ENCODE results near the gene CD99. TPM values are rescaled to one million over a fixed set of nuclear protein-coding genes. Genes with fewer than 3 reads are reported as not detected.
A peak's percentile ranks its signal among the peaks of the same experiment; 100 is the strongest.

Gene CD99
- total RNA-seq, 1 donor = 355 TPM

DNA sequence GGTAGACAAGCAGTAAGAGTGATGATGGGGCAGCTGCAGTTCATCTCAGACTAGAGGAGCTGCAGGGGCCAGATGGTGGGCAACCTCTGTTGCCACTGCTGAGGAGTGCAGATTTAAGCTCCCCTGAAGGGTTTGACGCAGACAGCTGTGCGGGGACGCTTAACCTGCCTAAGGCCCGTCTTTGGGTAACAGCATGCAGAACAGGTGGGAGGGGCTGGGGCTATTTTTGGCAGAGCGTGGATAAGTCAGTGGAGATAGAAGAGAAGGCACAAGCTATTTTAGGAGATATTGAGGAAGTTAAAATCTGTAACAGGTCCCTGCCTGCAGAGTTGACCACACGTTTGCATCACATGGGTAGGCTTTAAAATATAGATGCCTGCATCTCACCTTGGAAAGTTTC lies 10.5 kb downstream of the CD99 start:
- DNase-seq (ENCODE audit: low read depth) = no peak
- no peak overlapping the region for H3K4me3 ChIP-seq (ENCODE audit: low read depth, low read length)
- TF ChIP-seq, protein P1, sequence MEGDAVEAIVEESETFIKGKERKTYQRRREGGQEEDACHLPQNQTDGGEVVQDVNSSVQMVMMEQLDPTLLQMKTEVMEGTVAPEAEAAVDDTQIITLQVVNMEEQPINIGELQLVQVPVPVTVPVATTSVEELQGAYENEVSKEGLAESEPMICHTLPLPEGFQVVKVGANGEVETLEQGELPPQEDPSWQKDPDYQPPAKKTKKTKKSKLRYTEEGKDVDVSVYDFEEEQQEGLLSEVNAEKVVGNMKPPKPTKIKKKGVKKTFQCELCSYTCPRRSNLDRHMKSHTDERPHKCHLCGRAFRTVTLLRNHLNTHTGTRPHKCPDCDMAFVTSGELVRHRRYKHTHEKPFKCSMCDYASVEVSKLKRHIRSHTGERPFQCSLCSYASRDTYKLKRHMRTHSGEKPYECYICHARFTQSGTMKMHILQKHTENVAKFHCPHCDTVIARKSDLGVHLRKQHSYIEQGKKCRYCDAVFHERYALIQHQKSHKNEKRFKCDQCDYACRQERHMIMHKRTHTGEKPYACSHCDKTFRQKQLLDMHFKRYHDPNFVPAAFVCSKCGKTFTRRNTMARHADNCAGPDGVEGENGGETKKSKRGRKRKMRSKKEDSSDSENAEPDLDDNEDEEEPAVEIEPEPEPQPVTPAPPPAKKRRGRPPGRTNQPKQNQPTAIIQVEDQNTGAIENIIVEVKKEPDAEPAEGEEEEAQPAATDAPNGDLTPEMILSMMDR (IDR thresholded peaks at IDR 0.05; ENCODE audit: insufficient read depth, low read length) = no peak

DNA sequence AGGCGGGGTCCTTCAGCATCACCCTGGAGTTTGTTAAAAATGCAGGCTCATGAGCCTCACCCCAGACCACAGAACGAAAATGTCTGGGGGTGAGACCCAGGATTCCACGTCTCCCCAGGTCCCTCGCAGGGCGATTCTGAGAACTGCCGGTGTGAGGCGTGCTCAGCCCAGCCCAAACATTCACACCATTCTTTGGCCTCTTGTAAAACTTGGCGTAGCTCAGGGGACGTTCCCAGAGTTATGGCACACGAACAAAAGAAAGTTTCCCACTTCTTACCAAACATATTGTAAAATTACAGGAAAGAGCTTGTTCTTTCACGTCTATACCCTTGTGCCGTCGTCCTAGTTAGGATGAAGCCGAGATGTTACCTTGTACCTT lies 12.9 kb downstream of the CD99 start:
- peak; percentile 76 for DNase-seq (ENCODE audit: low read depth)
- TF ChIP-seq, protein P1 (IDR thresholded peaks at IDR 0.05; ENCODE audit: insufficient read depth, low read length) = peak; percentile 45
- H3K4me3 ChIP-seq (ENCODE audit: low read depth, low read length) = no peak overlapping the region

DNA sequence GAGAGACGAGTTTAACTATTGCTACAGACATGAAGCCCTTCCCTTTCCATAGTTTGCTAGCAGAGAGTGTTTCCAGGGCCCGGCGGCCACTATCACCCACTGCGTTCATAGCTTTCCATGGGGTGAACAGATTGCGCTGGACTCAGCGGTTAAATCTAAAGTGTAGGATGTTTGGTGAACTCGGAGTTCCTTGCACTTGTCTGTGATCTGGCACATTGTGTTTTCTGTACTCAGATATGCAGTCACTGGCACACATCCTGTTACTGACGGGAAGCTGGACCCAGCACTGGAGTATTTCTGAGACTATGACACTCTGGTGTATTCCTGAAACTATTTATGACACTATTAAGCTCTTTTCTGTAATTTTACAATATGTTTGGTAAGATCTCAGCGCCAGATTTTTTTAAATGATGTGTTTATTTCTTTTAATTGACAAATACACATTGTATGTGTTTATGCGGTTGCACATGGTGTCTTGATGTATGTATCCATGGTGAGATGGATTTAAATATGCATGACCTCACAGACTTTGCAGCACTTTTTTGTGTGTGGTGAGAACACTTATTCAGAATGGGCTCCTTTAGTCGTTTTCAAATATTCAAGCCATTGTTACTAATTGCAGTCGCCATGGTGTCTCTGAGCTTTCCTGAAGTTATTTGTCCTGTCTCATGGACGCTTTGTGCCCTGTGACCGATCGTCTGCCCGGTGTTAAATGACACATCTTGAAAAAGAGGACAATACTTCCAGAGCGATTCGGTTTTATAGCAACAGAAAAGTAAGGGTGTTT lies 14.1 kb downstream of the CD99 start:
- TF ChIP-seq, protein P1 (IDR thresholded peaks at IDR 0.05; ENCODE audit: insufficient read depth, low read length) = no peak
- no peak overlapping the region for H3K4me3 ChIP-seq (ENCODE audit: low read depth, low read length)
- DNase-seq (ENCODE audit: low read depth) = no peak

DNA sequence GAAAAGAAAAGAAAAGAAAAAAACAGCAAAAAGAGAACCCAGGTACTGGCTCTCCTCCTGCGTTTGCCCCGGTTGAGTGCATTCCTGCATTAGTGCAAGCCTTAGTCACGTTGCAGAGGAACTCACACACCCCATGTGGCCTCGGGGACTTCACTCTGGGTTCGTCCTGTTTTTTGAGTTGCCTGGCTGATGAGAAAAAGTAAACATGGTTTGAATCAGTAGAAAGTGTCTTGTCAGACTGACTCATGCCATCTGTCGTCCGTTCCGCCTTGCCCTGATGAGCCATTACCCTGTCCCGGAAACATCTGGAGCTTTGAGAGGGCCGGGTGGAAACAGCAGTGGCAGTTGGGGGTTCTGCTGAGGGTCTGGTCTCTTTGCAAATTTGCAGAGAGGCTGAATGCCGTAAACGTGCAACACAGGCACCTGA lies 16.3 kb downstream of the CD99 start:
- H3K4me3 ChIP-seq (ENCODE audit: low read depth, low read length) = no peak overlapping the region
- DNase-seq (ENCODE audit: low read depth) = peak; percentile 64
- TF ChIP-seq, protein P1 (IDR thresholded peaks at IDR 0.05; ENCODE audit: insufficient read depth, low read length) = no peak

DNA sequence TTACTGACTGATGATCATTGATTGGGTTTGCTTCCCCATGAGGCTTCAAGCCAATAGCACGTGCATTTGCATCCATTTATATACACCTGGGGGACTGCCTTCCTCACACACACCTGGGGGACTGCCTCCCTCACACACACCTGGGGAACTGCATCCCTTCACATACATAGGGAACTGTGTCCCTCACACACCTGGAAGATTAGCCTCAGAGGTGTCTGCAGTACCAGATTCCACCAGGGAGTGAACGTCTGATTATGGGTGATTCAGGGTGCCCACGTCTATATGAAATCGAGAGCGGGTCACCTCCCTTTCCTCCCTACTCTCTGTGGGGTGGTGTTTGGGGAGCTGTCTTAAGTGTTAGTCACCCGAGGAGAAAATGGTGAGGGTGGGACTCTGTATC lies 16.9 kb downstream of the CD99 start:
- H3K4me3 ChIP-seq (ENCODE audit: low read depth, low read length) = no peak overlapping the region
- TF ChIP-seq, protein P1 (IDR thresholded peaks at IDR 0.05; ENCODE audit: insufficient read depth, low read length) = no peak
- DNase-seq (ENCODE audit: low read depth) = no peak

DNA sequence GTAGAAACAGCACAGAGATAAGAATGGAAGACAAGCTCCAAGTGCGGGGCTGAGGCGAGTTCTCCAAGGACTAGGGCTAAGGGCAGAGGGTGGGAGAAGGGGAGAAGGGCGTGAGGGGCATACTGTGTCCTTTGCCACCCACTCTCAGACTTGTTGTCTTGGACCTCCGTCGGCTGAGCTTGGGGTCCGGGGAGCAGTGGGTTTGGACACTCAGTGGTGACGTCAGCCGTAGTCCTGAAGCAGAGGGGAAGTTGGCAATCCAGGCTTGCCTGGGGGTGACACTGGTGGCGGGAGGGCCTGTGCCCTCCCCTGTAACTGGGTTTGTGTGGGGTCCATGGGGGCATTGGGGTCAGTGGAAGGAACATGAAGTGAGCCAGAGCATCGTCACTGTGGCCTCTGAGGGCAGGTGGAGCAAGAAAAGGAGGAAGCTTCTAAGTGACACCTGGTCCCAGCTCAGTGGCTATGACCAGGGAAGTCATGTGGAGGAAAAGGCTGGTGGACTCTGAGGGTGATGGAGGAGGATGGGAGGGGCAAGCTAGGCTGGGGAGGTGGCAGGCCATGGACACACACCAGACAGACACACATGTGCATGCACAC lies 17.6 kb downstream of the CD99 start:
- no peak overlapping the region for H3K4me3 ChIP-seq (ENCODE audit: low read depth, low read length)
- DNase-seq (ENCODE audit: low read depth) = no peak

More for the DNA sequence above, 17.6 kb downstream of the CD99 start:
- TF ChIP-seq, protein P1 (IDR thresholded peaks at IDR 0.05; ENCODE audit: insufficient read depth, low read length) = no peak
